NT2/D1 (cell line): Measurements from ENCODE around the gene MAP4K2.

Experiments
- SUZ12 ChIP-seq: IDR thresholded peaks from 2 replicates; pipeline ENCODE4 v1.6.1; 2011; ENCODE audit not compliant: insufficient read length, insufficient read depth; ENCODE audit errors: extremely low read depth
- YY1 ChIP-seq: IDR thresholded peaks from 2 replicates; pipeline ENCODE4 v1.6.1; 2011; ENCODE audit not compliant: insufficient read length, insufficient read depth
- ZNF274 ChIP-seq: IDR thresholded peaks from 2 replicates; pipeline ENCODE4 v1.6.1; 2011; ENCODE audit warnings: mild to moderate bottlenecking, low read depth, low read length

- TF ChIP-seq YY1 (no peak), ZNF274 (no peak), SUZ12 (no peak)
Observed at GRCh38 chr11:64744544-64745188, 58.3 kb downstream of the MAP4K2 start.
